Activated CD8-positive, alpha-beta memory T cell treated with anti-CD3 and anti-CD28 coated beads, Interleukin-2, amount 50 U/mL, for 1 hour (primary cell): ENCODE measurements around the gene SPRR1A.
"Not testable (repeated sequence)": the region's sequence is repeated elsewhere in the genome, so short reads cannot be mapped to it uniquely, and the experiment has no call there.

Experiments
- DNase-seq: peaks from one replicate; pipeline ENCODE4 v3.0.0-alpha.2; 2020; ENCODE audit errors: extremely low read depth

The SPRR1A gene

DNA sequence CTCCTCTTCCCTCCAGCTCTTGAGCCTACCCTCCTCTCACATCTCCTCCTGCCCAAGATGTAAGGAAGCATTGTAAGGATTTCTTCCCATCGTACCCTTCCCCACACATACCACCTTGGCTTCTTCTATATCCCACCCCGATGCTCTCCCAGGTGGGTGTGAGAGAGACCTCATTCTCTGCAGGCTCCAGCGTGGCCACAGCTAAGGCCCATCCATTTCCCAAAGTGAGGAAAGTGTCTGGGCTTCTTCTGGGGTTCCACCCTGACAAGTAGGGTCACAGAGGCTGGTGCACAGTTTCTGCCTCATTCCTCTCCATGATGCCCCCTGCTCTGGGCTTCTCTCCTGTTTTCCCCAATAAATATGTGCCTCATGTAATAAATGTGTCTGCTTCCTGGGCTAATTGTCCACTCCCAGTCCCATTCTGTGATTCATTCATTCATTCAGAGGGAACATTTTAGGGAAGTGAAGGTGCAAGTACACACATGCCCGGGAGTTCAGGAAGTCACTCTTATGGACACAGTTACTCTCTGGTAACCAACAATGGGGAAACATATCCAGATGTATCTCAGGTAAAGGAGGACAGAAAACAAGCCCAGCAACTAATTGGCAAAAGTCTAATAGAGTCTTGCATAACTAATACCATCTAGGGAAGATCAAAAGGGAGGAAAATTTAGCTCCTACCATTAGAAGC, 11.5 kb upstream of the SPRR1A start:
- DNase-seq = no peak

DNA sequence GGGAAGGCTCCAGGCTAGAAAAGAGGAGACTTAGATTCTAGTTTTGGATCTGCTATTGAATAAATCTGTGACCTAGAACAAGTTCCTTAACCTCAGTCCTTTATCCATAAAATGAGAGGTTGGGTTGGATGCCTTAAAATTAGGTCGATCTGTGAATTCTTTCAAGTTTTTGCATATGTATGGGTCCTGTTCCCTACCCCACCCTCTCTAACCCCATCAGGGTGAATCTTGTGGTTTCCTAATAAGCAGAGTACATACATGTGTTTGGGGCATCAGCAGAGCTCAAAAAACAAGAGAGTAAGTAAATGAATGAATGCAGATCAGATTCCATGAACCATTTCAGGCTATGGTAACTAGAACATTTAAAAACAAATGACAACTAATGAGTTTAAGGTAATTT, 7.2 kb upstream of the SPRR1A start:
- no peak for DNase-seq

DNA sequence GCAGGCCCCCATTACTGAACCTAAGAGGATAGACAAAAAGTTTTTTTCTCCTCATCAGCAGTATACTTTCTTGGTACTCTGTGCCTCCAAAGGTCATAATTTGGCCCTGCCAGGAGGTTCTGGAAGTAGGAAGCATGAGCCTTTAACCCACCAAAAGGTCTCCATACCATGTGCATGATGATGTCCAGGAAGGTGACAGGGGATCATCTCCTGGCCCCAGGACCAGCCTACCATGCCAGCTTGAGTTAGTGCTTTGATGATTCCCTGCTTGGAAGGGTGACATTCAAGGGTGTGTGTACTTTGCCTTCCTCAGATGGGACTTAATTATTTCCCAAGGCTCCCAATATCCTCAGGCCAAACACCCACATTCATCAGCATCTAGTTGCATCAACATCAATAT, 6.3 kb upstream of the SPRR1A start:
- no peak for DNase-seq

DNA sequence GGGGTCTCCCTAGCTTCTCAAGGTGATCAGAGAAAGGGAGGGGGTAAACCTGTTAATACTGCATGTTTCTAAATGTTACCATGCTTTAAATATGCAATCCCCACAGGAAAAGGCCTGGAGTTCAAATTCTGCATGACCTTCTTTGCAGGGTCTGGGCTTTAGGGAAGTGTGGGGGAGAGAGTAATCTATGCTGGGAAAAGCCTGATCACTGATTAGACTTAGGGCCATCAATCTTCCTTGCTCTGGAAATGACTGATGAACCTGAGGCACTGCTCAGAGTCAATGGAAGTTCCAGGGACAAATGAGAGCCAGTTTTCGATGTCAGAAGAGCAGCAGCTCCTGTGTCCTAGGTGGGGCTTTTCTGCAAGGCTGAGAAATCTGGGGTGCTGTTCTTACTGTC, 3.2 kb upstream of the SPRR1A start:
- DNase-seq = no peak

DNA sequence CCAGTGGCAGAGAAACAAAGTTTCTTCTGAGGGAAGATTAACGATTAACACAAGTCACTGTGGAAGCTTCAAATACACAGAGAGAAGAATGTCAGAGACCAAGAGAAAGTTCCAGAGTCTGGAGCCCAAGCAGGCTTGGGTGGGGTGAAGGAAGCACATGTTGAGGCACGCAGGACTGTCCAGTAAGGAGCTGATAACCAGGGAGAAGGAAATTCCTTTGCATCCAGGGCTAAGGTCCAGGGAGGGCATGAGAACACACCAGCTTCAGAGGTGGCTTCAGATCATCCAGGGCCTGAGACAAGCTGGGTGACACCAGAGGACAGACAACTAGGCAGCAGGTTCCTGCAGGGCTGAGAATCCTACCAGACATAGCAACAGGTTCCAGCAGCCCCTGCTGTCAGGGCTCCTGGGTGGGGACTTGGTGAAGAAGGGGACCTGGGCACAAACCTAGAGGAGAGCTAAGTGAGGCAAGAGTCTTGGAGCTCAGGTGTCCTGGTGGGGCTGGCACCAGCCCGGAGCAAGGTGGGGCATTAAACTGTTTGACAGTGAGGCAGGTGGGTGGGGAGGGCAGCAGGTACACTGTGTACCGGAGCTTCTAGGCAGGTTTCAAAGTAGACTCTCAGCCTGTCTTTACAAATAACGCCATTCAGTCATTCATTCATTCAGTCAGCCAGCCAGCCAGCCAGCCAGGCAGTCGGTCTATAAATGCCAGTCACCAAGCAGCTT, 2.6 kb upstream of the SPRR1A start:
- DNase-seq = no peak

DNA sequence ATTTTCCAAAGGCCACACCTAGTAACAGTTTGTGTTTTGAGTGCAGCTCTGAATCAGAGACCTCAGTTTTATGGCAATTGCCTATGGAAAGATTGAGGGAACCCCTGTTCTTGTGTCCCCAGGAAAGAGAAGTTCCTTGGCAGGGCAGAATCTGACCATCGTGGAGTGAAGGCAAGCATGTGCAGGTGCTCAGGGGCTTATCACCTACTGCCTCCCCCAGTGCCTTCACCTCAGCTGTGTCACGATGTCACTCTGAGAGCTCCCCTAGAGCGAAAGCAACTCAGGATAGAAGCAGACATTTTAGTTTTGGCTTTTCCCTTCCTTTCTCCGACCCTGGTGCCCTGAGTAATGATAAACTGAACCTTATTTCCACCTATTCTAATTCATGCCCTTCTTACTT, 1.8 kb upstream of the SPRR1A start:
- DNase-seq = no peak

DNA sequence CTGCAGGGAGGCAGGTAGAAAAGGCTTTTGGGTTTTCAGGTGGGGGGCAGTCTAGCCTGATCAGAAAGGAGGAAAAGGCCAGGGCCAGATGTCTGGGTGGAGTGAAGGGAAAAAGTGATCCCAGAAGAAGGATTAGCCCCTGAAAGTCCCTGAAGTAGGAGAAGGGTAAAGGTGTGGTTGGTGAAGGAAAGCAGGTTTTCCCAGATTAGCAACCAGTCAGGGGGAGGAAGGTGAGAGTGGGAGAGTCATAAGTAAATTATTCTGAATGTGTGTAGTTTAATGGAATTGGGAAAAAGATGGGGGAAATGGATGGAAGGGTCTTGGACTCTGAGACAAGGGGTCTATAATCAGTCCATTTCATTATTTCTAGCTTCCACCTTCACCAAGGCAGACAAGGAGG, 647 bp upstream of the SPRR1A start:
- DNase-seq = no peak

DNA sequence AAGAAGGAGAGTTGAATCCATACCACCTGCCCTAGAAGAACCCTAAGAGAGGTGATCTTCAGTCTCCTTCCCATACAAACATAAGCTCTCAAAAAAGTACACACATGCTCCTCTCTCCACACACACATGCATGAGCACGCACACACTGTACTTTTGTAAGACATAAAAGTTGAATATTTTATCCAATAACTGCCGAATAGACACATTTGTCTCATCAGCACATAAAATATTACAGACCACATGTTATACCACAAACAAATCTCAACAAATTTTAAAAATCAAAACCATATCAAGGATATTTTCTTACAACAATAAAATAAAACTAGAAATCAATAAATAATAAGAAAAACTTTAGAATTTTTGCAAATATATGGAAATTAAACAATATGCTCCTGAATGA, 2.7 kb downstream of the SPRR1A start:
- no peak for DNase-seq

DNA sequence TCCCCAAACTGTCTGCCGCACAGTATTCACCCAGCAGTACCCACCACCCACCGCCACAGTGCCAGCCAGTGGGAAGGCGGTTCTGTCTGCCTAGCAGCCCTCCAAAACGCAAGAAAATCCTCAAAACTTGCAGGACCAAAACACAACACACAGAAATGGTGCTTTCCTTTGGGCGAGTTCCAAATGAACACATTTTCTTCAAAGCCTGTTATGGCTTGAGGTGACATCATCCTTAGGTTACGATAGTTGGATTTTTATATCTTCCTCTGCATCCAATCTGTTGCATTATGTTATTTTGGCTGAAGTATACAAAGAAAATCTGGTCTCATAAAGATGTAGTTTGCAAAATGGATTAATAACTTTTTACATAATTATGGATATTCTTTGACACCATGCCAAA, 9.3 kb downstream of the SPRR1A start:
- DNase-seq = no peak

DNA sequence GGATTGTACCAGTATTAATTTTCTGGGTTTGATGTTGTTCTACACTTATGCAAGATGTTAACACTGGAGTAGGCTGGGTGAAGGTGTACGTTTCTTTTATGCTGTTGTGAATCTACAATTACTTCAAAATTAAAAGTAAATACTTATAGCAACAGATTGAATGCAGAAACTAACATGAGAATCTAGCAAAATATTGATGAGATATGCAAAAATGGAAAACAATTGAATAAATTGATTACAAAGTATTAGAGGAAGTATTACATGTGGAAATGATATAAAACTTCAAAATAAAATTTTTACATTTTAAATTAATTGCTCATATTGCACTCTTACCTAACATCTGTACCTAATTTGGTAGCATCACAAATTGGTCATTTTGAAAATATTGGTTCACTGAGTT, 12.0 kb downstream of the SPRR1A start:
- no peak for DNase-seq

DNA sequence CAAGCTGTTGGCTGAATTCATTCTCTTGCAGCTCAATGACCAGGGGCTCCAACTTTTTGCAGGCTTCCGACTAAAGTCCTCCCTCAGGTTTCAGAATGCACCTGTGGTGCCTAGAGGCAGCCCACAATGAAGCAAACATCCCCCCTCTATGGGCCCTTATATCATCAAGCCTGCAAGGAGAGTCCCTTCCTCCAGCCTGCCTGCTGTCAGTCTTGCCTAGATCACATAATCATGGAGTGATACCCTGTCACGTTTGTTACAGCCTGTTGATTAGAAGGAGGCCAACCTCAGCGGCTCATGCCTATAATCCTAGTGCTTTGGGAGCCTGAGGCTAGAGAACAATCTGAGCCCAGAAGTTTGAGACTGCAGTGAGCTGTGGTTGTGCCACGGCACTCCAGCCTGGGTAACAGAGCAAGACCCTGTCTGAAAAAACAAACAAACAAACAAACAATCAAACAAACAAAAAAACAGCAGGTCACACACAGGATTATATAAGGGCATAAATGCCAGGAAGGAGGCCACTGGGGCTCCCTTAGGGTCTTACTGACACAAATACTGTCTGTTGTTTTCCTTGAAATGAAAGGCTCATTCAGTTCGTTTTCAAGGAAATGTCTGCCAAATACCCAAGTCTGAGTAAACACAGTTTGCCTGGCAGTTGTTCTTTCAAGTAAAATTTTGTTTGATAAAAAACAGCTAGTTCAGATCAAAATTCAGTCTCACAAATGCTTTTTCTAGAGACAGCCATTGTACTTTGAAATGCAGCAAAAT, 12.9 kb downstream of the SPRR1A start:
- no peak for DNase-seq

DNA sequence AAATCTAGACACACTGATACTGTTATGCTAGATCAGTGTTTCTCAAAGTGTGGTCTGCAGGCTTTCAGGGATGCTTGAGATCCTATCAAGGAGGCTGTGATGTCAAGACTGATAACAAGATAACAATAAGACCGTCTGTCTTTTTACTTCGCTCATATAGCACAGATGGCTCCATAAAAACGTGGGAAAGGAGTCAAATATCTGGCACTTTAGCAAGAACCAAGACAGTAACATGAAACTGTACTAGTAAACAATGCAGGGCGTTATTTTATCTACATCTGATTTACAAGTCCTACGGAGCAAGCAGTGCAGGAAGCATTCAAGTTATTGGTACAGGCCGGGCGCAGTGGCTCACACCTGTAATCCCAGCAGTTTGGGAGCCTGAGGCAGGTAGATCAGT, 14.0 kb downstream of the SPRR1A start:
- no peak for DNase-seq

DNA sequence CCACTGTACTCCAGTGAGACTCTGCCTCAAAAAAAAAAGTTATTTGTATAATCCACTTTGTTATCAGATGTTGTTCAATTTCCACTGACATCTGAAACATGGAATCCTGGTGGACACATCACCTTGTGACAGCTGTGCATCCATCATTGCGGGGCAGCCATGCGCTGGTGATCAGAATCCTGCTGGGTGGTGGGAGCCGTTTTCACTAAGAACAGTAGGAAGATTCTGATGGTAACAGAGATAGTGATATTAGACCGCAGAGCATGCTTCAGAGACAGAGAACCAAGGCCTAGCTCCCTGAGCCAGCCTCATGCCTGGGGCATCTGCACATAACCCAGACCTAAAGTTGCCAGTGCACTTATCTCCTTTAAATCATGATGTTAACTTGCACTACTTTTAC, 14.6 kb downstream of the SPRR1A start:
- no peak for DNase-seq

DNA sequence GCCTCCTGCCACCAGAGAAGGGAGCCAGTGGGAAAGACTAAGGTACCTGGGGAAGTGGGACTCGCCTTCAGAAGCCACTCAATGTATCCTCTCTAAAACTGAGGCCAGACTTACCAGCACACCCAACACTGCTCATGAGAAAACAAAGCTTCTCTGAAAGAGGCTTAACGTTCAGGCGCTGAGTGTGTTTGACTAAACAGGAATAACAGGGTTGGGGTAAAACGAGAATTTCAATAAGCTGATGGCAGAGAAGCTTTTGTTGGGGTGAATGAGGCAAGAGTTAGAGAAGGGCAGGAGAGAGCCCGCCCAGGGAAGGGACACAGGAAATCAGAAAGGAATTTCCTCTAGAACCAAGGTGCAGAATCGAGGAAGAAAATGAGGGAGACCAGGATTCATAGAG, 15.9 kb downstream of the SPRR1A start:
- DNase-seq = no peak

DNA sequence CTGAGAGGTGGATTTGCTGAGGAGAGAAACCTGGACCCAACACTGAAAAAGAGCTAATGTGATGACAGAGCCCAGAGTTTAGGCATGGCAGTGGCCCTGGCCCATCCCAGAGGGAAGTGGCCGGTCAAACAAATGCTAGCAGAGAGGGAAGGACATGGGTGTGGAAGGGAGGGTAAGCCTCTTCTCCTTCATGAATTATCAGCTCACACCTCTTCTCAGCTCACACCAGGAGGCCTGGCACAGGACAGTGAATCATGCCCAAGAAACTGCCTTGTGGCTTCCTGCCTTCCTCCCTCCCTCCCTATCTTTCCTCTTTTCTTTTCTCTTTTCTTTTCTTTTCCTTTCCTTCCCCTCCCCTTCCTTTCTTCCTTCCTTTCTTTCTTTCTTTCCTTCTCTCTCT, 16.4 kb downstream of the SPRR1A start:
- DNase-seq = no peak

DNA sequence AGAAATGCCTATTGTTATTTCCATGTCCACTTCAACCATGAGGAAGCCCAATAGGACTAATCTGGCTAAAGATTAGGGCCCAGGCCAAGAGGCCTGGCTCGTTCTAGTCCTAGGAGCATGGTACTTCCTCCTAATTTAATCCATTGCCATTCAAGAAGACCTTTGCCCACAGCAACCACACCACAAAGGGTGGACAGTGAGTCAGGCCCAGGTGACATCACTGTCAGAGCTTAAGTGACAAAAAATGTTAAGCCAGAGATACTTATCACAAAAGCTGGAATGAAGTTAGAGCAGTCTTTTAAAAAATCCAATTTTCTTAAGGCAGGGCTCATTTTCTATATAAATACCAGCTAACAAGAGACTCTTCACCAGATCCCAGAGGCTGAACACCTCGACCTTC, 17.5 kb downstream of the SPRR1A start, which contains the start of gene SPRR3:
SPRR3 (plus strand) TSS at position 368 of the 400 bp plus-strand sequence. CDS start 1,272 bp downstream, outside the sequence.
- no peak for DNase-seq

DNA sequence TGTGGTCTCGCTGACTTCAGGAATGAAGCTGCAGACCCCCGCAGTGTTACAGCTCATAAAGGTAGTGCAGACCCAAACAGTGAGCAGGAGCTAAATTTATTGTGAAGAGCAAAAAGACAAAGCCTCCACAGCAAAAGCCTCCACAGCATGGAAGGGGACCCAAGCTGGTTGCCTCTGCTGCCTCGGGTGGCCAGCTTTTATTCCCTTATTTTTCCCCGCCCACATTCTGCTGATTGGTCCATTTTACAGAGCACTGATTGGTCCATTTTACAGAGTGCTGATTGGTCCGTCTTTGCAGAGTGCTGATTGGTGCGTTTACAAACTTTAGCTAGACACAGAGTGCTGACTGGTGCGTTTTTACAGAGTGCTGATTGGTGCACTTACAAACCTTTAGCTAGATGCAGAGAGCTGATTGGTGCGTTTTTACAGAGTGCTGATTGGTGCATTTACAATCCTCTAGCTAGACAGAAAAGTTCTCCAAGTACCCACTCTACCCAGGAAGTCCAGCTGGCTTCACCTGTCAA, 27.4 kb downstream of the SPRR1A start:
- DNase-seq = not testable (repeated sequence)

DNA sequence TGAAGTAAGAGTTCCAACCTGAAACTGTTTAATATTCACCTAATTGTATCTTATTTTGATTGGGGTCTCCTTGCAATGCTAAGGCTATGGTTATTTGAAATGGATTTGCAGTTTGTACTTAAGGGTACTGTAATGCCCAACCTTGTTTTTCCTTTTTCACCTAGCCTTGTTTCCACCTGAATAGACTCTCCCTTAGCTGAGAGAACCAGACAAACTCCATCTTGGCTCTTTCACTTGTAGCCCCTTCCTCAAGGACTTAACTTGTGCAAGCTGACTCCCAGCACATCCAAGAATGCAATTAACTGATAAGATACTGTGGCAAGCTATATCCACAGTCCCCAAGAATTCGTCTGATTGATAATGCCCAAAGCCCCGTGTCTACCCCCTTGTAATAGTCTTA, 37.9 kb downstream of the SPRR1A start:
- not testable (repeated sequence) for DNase-seq

DNA sequence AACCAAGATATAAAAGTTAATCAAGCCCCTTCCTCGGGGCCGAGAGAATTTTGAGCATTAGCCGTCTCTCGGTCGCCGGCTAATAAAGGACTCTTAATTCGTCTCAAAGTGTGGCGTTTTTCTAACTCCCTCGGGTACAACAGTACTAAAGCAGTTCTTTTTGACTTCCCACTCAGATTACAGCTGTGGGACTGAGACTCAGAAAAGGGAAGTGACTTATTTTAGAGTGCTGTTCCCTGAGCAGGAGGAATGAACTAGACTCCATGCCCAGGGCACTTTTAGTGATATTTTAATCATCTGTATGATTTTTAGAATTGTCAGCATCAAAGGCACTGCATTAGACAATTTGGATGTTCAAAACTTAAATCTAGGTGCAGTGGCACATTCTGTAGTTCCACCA, 38.5 kb downstream of the SPRR1A start:
- not testable (repeated sequence) for DNase-seq

DNA sequence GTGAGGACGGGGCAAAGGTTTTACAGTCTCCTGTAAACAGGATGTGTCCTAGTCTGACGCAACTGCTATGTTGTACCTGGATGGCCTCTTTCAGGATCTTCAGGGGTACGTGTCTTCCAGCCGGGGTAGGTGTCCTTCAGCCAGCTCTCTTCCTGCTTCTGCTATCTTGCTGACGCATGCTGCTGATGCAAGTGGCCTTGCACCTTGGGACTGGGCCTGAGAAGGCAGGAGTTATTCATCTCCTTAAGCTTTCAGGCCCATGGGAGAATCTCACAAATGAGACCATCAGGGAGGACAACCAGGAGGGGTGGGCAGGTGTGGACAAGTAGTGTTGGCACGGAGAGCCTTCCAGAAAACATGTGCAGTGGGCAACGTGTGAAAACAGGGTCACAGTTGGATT, 39.2 kb downstream of the SPRR1A start:
- no peak for DNase-seq

DNA sequence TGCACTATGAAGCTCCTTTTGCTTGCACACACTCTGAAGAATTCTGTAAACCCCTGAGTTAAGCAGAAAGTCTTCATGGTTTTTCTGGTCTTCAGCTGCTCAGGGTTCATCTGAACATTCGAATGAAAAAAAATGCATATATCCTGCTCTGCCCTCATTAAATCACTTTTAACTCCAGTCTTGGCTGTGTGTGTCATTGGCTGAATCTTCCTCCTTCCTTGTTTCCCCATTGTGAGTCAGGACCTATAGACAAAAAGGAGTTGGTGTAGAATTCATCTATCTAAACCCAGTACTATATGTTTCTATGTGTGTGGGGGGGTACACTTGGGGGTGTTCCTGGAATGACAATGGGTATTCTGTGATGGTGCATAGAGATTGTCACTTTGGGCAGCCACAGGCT, 40.5 kb downstream of the SPRR1A start:
- DNase-seq = no peak

DNA sequence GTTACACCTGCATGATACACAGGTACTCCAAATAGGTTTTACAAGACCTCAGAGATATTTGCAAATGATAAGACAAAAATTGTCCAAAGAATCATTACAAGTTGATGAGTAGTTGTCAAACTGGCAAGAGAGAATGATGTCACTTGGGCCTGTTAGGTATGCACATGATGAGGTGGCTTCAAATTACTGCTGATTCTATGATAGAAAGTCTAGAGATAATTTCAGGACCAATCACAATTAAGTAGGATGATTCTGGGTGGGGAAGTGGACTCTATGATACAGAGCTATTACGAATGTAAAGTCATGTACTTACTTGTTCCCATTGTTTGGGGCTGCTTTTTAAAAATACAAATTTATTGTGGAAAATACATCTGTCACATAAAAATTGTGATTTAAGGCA, 41.9 kb downstream of the SPRR1A start:
- no peak for DNase-seq

DNA sequence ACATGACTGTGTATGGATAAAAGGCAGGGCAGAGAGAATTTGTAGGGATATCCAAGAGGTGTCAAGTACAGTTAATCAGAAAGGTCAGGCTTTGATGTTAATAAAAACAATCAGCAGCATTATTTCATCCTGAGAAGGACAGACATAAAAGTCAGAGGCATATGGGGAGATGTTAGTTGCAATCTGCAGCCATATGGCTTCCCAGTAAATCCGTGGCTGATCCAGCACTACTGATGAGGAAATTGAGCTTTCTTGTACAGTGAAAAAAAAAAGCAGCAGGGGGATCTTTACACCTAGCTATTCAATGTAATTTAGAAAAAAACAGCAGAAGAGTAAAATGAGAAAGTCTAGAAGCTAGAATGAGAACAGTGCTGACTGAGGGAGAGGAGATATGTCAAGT, 44.9 kb downstream of the SPRR1A start:
- DNase-seq = no peak
